ENCODE measurements around the gene PTGS1.

The PTGS1 gene

DNA sequence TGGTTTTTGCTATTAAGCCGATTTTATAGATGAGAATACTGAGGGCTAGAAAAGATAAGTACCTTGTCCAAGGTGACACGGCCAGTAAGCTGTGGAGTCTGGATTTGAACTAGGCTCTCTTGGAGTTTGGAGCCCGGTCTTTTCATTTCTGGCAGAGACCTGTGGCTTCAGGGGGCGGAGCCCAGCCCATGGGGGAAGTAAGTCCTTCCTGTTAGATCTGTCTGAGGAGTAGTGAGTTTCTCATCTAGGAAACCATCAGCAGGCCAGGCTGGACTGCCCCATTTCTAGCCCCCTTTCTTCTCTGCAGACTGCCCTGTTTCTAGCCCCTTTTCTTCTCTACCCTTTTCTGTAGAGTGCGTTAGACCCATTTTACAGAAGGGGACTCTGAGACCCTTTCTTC, 521 bp upstream of the PTGS1 start:
- in situ Hi-C loops (cut with HindIII; ENCODE audit: low sequenced_read_pairs) = no loop called here
- DNase-seq (ENCODE audit: low read depth) = no peak
- H3K4me3 ChIP-seq (ENCODE audit: low read depth, low read length) = no peak overlapping the region
- TF ChIP-seq, protein P1, sequence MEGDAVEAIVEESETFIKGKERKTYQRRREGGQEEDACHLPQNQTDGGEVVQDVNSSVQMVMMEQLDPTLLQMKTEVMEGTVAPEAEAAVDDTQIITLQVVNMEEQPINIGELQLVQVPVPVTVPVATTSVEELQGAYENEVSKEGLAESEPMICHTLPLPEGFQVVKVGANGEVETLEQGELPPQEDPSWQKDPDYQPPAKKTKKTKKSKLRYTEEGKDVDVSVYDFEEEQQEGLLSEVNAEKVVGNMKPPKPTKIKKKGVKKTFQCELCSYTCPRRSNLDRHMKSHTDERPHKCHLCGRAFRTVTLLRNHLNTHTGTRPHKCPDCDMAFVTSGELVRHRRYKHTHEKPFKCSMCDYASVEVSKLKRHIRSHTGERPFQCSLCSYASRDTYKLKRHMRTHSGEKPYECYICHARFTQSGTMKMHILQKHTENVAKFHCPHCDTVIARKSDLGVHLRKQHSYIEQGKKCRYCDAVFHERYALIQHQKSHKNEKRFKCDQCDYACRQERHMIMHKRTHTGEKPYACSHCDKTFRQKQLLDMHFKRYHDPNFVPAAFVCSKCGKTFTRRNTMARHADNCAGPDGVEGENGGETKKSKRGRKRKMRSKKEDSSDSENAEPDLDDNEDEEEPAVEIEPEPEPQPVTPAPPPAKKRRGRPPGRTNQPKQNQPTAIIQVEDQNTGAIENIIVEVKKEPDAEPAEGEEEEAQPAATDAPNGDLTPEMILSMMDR (IDR thresholded peaks at IDR 0.05; ENCODE audit: low read depth, low read length, missing control alignments) = no peak

GRCh38 chr9:122371846-122372245, 1.0 kb downstream of the PTGS1 start:
- in situ Hi-C loops (cut with HindIII; ENCODE audit: low sequenced_read_pairs) = no loop called here
- TF ChIP-seq, protein P1 (IDR thresholded peaks at IDR 0.05; ENCODE audit: low read depth, low read length, missing control alignments) = no peak
- no peak overlapping the region for H3K4me3 ChIP-seq (ENCODE audit: low read depth, low read length)
- DNase-seq (ENCODE audit: low read depth) = no peak

GRCh38 chr9:122372856-122373845, 2.3 kb downstream of the PTGS1 start:
- DNase-seq (ENCODE audit: low read depth) = no peak
- in situ Hi-C loops (cut with HindIII; ENCODE audit: low sequenced_read_pairs) = no loop called here
- TF ChIP-seq, protein P1 (IDR thresholded peaks at IDR 0.05; ENCODE audit: low read depth, low read length, missing control alignments) = no peak
- no peak overlapping the region for H3K4me3 ChIP-seq (ENCODE audit: low read depth, low read length)

GRCh38 chr9:122374885-122375420, 4.1 kb downstream of the PTGS1 start:
- no peak overlapping the region for H3K4me3 ChIP-seq (ENCODE audit: low read depth, low read length)
- TF ChIP-seq, protein P1 (IDR thresholded peaks at IDR 0.05; ENCODE audit: low read depth, low read length, missing control alignments) = no peak
- no peak for DNase-seq (ENCODE audit: low read depth)
- in situ Hi-C loops (cut with HindIII; ENCODE audit: low sequenced_read_pairs) = no loop called here

DNA sequence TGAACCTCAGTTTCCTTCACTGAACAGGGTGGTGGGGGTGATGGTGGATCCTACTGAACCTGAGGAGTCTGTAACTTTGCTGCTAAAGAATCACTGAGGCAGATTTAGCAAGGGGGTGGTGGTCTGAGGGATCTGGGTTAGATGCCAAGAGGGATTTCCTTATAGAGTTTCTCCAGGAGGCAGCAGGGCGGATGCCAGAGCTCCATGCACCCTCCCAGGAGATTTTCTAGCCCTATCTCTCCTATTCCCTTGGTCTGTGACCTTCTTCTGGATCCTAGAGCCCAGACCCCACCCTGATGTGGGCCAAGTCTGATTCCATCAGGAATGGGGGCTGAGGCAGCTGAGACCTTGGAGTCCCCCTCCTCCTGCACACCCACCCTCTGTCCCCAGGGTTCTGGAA, 6.0 kb downstream of the PTGS1 start:
- DNase-seq (ENCODE audit: low read depth) = no peak
- TF ChIP-seq, protein P1 (IDR thresholded peaks at IDR 0.05; ENCODE audit: low read depth, low read length, missing control alignments) = no peak
- in situ Hi-C loops (cut with HindIII; ENCODE audit: low sequenced_read_pairs) = no loop called here
- no peak overlapping the region for H3K4me3 ChIP-seq (ENCODE audit: low read depth, low read length)

- in situ Hi-C loops (cut with HindIII; ENCODE audit: low sequenced_read_pairs) = no loop called here
- no peak for DNase-seq (ENCODE audit: low read depth)
- H3K4me3 ChIP-seq (ENCODE audit: low read depth, low read length) = no peak overlapping the region
- TF ChIP-seq, protein P1 (IDR thresholded peaks at IDR 0.05; ENCODE audit: low read depth, low read length, missing control alignments) = no peak
Measured at GRCh38 chr9:122377241-122378164, 6.7 kb downstream of the PTGS1 start.
